Hepatocyte (in vitro differentiated cells): Measurements from ENCODE around the gene MIEN1. TPM values are rescaled to one million over a fixed set of nuclear protein-coding genes. Genes with fewer than 3 reads are reported as not detected.
"Not testable (repeated sequence)": the region's sequence is repeated elsewhere in the genome, so short reads cannot be mapped to it uniquely, and the experiment has no call there.

Experiments used
- DNase-seq: peaks from one replicate; pipeline ENCODE4 v3.0.0-alpha.2; 2016; ENCODE audit warnings: low spot score
- H2AFZ ChIP-seq: fragments of 200-600 bp; sonication (generic); 2 replicates; pipeline ENCODE4 v1.6.0; 2016; ENCODE audit warnings: antibody characterized with exemption, mild to moderate bottlenecking
- H3K27ac ChIP-seq: fragments of 200-600 bp; sonication (generic); 2 replicates; pipeline ENCODE4 v1.5.1; 2016; ENCODE audit warnings: mild to moderate bottlenecking
- H3K27me3 ChIP-seq: fragments of 200-600 bp; sonication (generic); 2 replicates; pipeline ENCODE4 v1.6.1; 2016
- H3K36me3 ChIP-seq: fragments of 200-600 bp; sonication (generic); replicated peaks from 2 replicates; pipeline ENCODE4 v1.5.1; 2016; ENCODE audit warnings: low read depth; ENCODE audit not compliant: insufficient read depth
- H3K4me1 ChIP-seq: fragments of 200-600 bp; sonication (generic); 2 replicates; pipeline ENCODE4 v1.5.1; 2016; ENCODE audit warnings: mild to moderate bottlenecking, moderate library complexity; ENCODE audit not compliant: insufficient read depth
- H3K4me2 ChIP-seq: fragments of 200-600 bp; sonication (generic); 2 replicates; pipeline ENCODE4 v1.6.0; 2016
- H3K4me3 ChIP-seq: fragments of 200-600 bp; sonication (generic); 2 replicates; pipeline ENCODE4 v1.5.1; 2016; ENCODE audit warnings: mild to moderate bottlenecking
- H3K79me2 ChIP-seq: fragments of 200-600 bp; sonication (generic); 2 replicates; pipeline ENCODE4 v1.6.0; 2017; ENCODE audit warnings: mild to moderate bottlenecking
- H3K9me2 ChIP-seq: fragments of 200-600 bp; sonication (generic); replicated peaks from 2 replicates; pipeline ENCODE4 v1.6.0; 2017; ENCODE audit warnings: mild to moderate bottlenecking; ENCODE audit not compliant: insufficient read depth
- H3K9me3 ChIP-seq: fragments of 200-600 bp; sonication (generic); 2 replicates; pipeline ENCODE4 v1.5.1; 2016; ENCODE audit warnings: low read depth, mild to moderate bottlenecking
- H4K20me1 ChIP-seq: fragments of 200-600 bp; sonication (generic); 2 replicates; pipeline ENCODE4 v1.6.0; 2016; ENCODE audit warnings: mild to moderate bottlenecking; ENCODE audit not compliant: insufficient read depth, poor library complexity, severe bottlenecking
- EZH2 ChIP-seq: fragments of 200-600 bp; sonication (generic); IDR thresholded peaks from 2 replicates; pipeline ENCODE4 v1.6.1; 2016; ENCODE audit warnings: antibody characterized with exemption, mild to moderate bottlenecking, borderline replicate concordance
- EZH2phosphoT487 ChIP-seq: fragments of 200-600 bp; sonication (generic); IDR thresholded peaks from one replicate; pipeline ENCODE4 v1.6.1; 2018; ENCODE audit warnings: antibody characterized with exemption, mild to moderate bottlenecking, low read depth, moderate library complexity; ENCODE audit not compliant: unreplicated experiment, severe bottlenecking
- WGBS: methylation state at CpG from one replicate; pipeline ENCODE4 v1.1.6; 2016; ENCODE audit warnings: low lambda C conversion rate; ENCODE audit errors: missing lambda C conversion rate; 5-methylcytosine and 5-hydroxymethylcytosine counted together
- polyA plus RNA-seq: library from polyadenylated mRNA; unstranded; fragments of >200 nt; fragmentation: Nextera tagmentation; extraction: Ambion mirVana; gene quantifications from 2 replicates; pipeline ENCODE4 v1.2.1, GENCODE V29; 2016
- total RNA-seq: library from RNA; depleted of rRNA; stranded (reverse); fragments of >200 nt; gene quantifications from 2 replicates; pipeline ENCODE4 v1.2.3, GENCODE V29; 2014
- TF ChIP-seq, protein P1 (sequence below): fragments of 200-600 bp; sonication (generic); IDR thresholded peaks from 2 replicates; pipeline ENCODE4 v1.5.1; 2016; ENCODE audit warnings: antibody characterized with exemption, mild to moderate bottlenecking; ENCODE audit not compliant: poor library complexity

The MIEN1 gene
- total and polyA plus RNA-seq, 2 experiments from 2014 or later: 37.2 to 129 TPM

DNA sequence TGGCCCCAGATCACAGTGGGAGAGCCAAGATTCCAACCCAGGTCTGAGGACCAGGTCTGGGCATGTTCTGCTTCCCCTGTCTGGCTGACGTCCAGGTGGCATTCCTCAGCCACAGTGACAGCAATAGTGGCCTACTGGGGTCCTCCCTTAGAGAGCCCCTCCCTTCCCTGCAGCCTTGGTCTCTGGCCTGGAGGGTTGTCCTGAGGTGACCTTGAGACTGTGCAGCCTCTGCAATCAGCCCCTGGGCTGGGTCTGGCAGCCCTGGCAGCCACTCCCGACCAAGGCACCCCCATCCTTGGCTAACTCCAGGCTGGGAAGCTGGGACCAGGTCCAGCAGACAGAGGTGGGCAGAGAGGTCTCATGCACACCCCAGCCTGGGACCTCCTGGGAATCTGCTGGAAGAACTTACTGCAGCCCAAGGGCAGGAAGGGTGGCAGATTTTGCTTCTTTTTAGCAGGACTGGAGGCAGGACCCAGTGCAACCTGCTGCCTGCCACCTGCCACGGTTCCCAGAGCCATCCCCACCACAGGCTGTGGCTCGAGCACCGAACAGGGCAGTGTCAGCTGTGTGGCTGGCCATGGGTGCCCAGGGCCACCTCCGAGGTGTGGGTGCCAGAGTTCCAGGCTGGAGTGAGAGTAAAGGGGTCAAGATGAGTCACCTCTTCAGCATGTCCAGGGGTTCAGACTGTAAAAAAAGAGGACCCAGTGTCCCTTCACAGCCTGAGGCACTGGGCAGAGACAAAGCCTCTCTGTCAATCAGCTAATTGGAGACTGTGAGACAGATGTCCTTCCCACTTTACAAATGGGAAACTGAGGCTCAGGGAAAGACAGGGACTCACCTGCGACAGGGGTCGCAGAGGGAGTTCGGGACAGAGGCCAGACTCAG is 20.0 kb upstream of the MIEN1 start:
- Histone ChIP-seq H3K79me2 (no peaks in the 10 kb centered on the region), H3K36me3 (no peaks in the 10 kb centered on the region), H3K4me3 (no peak overlapping the region), H3K9me2 (no peaks in the 10 kb centered on the region), H3K27ac (no peak overlapping the region), H3K4me1 (peaks cover 6% of the 10 kb centered on the region), H4K20me1 (no peaks in the 10 kb centered on the region), H3K4me2 (no peak overlapping the region), H3K9me3 (no peaks in the 10 kb centered on the region), H3K27me3 (no peaks in the 10 kb centered on the region), H2AFZ (no peak overlapping the region)
- no peak for TF ChIP-seq EZH2phosphoT487
- TF ChIP-seq, protein P1, sequence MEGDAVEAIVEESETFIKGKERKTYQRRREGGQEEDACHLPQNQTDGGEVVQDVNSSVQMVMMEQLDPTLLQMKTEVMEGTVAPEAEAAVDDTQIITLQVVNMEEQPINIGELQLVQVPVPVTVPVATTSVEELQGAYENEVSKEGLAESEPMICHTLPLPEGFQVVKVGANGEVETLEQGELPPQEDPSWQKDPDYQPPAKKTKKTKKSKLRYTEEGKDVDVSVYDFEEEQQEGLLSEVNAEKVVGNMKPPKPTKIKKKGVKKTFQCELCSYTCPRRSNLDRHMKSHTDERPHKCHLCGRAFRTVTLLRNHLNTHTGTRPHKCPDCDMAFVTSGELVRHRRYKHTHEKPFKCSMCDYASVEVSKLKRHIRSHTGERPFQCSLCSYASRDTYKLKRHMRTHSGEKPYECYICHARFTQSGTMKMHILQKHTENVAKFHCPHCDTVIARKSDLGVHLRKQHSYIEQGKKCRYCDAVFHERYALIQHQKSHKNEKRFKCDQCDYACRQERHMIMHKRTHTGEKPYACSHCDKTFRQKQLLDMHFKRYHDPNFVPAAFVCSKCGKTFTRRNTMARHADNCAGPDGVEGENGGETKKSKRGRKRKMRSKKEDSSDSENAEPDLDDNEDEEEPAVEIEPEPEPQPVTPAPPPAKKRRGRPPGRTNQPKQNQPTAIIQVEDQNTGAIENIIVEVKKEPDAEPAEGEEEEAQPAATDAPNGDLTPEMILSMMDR: no peak
- no peak for TF ChIP-seq EZH2
- 75% methylated on average over 9 of the region's 9 CpGs for WGBS
- DNase-seq: no peak

DNA sequence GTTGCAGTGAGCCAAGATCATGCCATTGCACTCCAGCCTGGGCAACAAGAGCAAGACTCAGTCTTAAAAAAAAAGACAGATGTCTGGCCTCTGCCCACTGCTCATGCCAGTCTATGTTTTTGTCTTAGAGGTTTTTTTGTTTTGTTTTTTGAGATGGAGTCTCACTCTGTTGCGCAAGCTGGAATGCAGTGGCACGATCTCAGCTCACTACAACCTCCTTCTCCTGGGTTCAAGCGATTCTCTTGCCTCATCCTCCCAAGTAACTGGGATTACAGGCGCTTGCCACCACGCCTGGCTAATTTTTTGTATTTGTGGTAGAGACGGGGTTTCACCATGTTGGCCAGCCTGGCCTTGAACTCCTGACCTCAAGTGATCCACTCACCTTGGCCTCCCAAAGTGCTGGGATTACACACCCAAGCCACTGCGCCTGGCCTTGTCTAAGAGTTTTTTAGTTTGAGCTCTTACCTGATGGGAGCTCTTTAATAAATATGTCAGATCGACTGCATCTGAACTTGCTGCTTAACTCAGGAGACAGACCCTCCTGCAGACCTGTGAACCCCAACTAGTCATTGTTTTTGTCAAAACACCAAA is 18.2 kb upstream of the MIEN1 start:
- WGBS: 95% methylated on average over 8 of the region's 8 CpGs
- not testable (repeated sequence) for H3K9me2 ChIP-seq, H3K36me3 ChIP-seq, H4K20me1 ChIP-seq, H3K4me2 ChIP-seq, H3K27ac ChIP-seq, H2AFZ ChIP-seq, H3K9me3 ChIP-seq, H3K4me1 ChIP-seq, H3K79me2 ChIP-seq, H3K4me3 ChIP-seq, DNase-seq, H3K27me3 ChIP-seq

DNA sequence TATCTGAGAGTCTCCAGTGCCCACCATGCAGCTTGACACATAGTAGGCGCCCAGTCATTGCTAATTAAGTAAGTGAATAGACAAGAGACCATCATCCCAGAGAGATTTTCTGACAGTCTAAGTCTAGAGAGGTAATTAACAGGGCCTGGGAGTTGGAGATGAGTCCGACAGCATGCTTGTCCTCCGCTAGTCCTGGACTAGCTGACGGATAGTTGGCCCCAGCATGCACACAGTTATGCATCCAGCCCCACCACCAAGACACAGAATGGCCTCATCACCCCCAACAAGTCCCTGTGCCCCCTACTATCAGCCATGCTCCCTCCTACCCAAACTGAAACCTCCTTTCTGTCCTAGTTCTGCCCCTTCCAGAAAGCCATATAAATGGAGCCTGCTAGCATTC is 17.4 kb upstream of the MIEN1 start:
- H3K27ac ChIP-seq: no peak overlapping the region
- H3K36me3 ChIP-seq: no peaks in the 10 kb centered on the region

DNA sequence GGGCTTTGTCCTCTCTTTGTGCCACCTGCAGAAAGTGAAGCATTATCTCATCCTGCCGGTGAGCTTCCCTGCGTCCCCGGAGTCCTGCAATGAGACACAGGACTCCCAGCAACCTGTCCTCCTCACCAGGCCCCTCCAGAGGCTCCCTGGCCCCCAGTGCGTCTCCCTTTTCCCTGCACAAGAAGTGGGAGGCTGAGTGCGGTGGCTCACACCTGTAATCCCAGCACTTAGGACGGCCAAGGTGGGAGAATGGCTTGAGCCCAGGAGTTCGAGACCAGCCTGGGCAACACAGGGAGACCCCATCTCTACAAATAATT is 15.8 kb upstream of the MIEN1 start:
- Histone ChIP-seq H3K4me1 (peaks cover 1% of the 10 kb centered on the region), H3K36me3 (no peaks in the 10 kb centered on the region), H3K9me2 (no peaks in the 10 kb centered on the region), H3K27ac (no peak overlapping the region), H3K4me3 (no peak overlapping the region), H3K27me3 (no peaks in the 10 kb centered on the region), H2AFZ (no peak overlapping the region), H3K79me2 (peaks cover 12% of the 10 kb centered on the region), H3K4me2 (no peak overlapping the region), H4K20me1 (peaks cover 5% of the 10 kb centered on the region), H3K9me3 (no peaks in the 10 kb centered on the region)
- TF ChIP-seq EZH2phosphoT487 (no peak), EZH2 (no peak)
- TF ChIP-seq, protein P1: no peak
- WGBS: 95% methylated on average over 7 of the region's 7 CpGs
- DNase-seq: no peak

More for the DNA sequence above, 17.4 kb upstream of the MIEN1 start:
- Histone ChIP-seq H3K4me2 (no peak overlapping the region), H2AFZ (no peak overlapping the region), H3K4me3 (no peak overlapping the region), H3K79me2 (no peaks in the 10 kb centered on the region), H3K9me2 (no peaks in the 10 kb centered on the region), H3K9me3 (no peaks in the 10 kb centered on the region), H4K20me1 (no peaks in the 10 kb centered on the region), H3K4me1 (no peaks in the 10 kb centered on the region), H3K27me3 (no peaks in the 10 kb centered on the region)
- DNase-seq: no peak
- WGBS: 96% methylated on average over 4 of the region's 4 CpGs
- no peak for TF ChIP-seq EZH2
- TF ChIP-seq, protein P1: no peak
